GF-D8 (cell line): Measurements from ENCODE around the gene SAMD3.
"Not testable (repeated sequence)": the region's sequence is repeated elsewhere in the genome, so short reads cannot be mapped to it uniquely, and the experiment has no call there.

Experiments
- DNase-seq: peaks from one replicate; lab custom pipeline; 2025; lab: John Stamatoyannopoulos, UW

Gene SAMD3, protein sequence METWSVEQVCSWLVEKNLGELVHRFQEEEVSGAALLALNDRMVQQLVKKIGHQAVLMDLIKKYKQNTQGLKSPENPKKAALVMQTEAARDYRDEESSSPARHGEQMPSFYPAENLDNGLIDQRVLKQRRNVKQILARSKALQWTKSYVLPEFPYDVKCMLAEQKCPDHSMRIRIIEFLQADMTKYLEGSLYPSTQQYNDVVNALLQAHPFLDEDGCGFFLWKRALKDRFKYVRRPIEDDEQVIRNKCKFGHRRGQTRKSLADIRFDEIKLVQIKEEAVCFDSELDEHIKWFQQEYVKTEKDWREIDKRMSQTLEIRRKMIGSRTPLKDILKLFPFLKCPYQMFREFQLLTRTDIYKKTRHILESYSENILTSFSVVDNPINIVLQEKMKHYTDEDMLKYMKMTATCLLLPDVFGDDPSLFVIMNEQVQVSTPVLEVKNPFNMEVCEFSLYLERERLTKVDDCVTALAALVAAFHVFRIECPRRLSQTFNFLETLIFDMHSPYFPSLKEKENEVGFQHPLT

DNA sequence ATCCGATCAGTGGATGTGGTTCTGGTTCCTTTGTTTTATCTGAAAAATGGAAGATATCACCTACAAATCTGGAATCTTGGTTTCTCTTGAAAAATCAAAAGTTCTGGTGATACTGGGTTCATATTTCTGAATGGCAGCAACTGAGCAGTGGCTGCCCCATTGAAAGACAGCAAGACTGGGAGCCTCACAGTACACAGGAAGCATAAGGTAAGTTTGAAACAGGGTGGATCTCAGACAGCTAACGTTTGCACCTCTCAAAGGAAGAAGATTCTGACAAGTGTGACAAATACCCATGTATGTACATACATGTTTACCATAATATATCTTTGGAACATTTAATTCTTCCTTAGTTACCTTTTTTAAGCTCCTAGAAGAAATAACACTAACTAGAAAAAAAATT lies at the start of gene SAMD3:
Gene SAMD3, minus strand, starts transcription at position 177 of the 400 bp plus-strand sequence. CDS start 7,678 bp downstream, outside the sequence.
- no peak for DNase-seq

DNA sequence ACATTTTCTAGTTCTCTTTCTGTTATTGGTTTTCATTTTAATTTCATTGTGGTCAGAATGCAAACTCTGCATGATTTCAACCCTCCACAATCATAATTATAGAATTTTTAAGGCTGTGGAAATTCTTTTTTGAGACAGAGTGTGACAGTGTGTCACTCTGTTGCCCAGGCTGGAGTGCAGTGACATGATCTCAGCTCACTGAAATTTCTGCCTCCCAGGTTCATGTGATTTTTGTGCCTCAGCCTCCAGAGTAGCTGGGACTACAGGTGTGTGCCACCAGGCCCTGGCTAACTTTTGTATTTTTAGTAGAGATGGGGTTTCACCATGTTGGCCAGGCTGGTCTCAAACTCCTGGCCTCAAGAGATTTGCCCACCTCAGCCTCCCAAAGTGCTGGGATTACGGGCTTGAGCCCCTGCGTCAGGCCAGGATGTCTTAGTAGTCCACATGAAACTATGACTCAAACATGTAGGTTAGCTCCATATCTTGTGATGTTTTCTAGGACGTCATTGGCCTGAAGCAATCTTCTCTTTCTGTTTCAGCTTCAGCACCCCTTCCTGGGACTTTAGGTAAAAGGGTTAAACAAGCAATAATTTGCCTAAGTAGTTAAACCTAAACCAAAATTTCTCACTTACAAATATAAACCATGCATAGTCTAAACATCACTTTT lies 47.4 kb upstream of the SAMD3 start:
- DNase-seq = no peak

DNA sequence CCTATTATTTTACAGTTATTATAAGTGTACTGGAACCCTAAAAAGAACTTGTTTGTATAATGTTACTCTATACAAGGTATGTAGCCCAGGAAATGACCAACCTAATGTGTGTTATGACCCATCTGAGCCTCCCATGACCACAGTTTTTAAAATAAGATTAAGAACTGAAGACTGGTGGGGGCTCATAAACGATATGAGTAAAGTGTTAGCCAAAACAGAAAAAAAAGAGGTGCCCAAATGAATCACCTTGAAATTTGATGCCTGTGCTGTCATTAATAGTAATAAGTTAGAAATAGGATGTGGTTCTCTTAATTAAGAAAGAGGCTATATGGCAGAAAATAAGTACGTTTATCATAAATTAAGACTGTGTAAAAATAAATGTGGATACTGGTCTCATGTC lies 42.8 kb upstream of the SAMD3 start:
- DNase-seq = not testable (repeated sequence)

DNA sequence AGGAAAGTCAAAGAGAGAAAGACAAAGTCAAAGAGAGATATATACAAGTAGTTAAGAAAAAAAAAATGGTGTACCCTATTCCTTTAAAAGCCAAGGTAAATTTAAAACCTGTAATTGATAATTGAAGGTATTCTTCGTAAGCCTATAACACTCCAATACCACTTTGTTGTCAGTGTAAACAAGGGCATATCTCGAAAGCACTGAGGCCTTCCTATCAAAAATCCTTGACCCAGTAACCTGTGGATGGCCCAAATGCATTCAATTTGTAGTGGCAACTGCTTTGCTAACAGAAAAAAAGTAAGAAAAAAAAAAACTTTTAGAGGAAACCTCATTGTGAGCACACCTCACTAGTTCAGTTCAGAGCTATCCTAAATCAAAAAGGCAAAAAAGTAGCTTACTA lies 39.3 kb upstream of the SAMD3 start:
- no peak for DNase-seq

DNA sequence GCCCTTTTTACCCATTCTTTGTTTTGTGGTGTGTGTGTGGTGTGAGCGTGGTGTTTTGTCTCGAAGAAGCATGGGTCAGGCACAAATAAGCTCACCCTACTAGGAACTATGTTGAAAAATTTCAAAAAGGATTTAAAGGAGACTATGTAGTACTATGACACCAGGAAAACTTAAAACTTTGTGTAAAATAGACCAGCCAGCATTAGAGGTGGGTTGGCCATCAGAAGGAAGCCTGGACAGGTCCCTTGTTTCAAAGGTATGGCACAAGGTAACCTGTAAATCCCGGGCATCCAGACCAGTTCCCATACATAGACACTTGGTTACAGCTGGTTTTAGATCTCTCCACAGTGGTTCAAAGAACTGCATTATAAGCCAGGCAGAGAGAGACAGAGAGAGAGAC lies 38.8 kb upstream of the SAMD3 start:
- not testable (repeated sequence) for DNase-seq

DNA sequence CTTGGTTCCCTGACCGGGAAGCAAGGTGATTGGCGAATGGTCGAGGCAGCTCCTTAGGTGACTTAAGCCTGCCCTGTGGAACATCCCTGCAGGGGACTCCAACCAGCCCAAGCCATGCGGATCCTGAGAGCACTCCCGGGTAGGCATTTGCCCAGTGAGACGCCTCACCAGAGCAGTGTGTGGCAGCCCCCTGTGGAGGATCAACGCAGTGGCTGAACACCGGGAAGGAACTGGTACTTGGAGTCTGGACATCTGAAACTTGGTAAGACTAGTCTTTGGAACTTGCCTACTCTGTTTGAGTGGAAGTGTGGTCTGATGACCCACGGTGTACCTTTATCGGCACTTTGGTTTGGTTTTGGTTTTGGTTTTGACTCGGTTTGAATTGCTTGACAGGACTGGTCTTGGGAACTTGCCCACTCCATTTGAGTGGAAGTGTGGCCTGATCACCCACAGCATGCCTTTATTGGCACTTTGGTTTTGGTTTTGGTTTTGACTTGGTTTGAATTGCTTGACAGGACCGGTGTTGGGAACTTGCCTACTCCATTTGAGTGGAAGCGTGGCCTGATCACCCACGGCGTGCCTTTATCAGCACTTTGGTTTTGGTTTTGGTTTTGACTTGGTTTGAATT lies 38.0 kb upstream of the SAMD3 start:
- not testable (repeated sequence) for DNase-seq

DNA sequence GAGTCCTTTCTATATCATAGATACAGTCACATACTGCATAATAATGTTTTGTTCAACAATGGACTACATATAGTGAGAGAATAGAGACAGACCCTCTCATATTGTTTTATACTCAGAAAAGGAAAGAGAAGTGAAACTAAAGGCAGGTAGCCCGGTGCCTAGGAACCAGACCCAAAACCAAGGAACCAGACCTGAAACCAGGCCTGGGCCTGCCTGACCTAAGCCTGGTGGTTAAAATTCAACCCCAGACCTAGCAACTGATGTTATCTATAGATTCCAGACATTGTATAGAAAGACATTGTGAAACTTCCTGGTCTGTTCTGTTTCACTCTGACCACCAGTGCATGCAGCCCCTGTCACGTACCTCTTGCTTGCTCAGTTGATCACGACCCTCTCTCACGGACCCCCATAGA lies 37.3 kb upstream of the SAMD3 start:
- DNase-seq = not testable (repeated sequence)

DNA sequence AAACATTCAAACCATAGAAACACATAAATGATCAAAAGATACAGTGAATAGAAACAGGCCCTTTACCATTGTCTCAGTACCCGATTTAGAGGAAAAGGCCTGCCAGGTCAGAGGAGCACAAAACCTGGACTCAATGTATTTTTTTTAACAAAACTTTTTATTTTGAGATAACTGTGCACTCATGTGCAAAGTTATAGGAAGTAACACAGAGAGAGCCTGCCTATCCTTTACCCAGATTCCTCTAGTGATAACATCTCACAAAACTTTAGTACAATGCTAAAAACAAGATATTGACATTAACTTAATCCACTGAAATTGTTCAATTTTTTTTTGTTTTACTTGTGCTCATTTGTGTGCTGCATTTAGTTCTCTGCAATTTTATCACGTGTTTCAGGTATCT lies 36.8 kb upstream of the SAMD3 start:
- DNase-seq = no peak

DNA sequence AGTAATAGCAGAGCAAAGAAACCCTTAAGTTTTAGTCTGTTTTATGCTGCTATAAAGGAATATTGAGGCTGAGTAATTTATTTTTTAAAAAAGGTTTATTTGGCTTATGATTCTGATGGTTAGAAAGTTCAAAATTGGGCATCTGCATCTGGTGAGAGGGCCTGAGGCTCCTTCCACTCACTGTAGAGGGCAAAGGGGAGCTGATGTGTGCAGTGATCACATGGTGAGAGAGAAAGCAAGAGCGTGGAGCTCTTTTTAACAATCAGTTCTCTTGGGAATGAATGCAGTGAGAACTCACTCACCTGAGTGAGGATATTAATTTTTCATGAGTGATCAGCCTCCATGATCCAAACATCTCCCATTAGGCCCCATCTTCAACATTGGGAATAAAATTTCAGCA lies 36.4 kb upstream of the SAMD3 start:
- no peak for DNase-seq

DNA sequence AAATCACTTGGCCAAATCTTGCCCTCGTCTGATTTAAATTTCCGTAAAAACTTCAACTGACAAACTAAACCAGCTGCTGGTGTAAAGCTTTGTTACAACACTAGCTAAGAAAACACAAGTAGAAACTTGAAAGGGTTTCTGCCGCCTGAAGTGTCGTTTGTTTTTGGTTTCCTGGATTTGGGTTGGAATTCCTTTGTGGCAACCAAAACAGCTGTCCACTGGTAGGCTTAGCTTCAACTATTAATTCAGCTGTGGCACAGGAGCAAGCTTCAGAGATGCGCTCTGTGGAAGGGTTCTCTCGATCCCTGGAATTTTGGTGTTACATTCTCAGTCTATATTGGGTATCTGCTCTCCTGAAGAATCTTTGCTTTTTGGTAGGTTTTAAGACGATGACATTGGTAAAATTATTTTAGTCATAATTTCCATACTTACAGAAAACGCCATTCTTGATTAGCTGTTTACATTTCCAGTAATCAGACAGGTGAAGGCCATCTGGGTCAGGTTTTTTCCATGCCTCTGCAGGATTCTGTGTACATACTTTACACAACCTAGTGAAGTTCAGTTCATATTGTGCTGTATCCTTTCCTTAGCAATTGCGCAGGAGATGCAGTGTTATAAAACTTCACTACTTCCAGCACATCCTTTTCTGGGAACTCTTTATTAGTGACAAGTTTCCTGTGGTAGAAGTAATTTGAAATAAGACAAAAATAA lies 29.9 kb upstream of the SAMD3 start:
- no peak for DNase-seq

DNA sequence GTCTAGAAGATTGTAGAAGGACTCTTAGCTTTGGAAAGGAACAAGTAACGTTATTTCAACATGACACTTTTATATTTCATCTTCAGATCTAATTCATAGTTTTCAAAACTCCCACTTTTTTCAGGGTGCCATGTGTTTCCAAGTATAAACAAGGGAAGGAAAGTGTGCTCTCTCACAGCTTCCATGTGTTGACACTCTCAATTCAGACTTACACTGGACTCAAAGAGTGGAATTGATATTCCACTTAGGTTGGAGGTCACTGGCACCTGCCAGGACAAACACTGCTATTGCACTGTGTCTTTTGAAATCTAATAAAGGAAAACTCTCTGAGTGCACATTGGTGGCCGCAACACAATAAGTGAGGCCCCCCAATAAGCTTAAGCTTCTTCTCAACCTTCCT lies 22.5 kb upstream of the SAMD3 start:
- no peak for DNase-seq

DNA sequence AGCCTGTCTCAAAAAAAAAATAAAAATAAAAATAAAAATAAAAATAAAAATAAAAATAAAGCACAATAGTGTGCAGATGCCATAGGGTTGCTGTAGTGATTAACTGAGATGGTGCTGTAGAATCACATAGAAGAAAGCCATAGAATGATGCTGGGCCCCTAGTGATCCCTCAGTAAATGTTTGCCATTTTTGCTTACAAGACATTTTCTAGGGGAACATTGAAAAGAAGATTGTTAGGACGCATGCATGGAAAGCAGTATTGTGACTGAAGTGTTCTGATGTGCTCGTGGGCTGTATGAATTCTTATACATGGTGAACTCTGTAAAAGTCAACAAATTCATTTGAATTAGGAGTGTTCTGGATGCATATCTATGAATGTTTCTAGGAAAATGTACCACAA lies 22.0 kb upstream of the SAMD3 start:
- DNase-seq = no peak

DNA sequence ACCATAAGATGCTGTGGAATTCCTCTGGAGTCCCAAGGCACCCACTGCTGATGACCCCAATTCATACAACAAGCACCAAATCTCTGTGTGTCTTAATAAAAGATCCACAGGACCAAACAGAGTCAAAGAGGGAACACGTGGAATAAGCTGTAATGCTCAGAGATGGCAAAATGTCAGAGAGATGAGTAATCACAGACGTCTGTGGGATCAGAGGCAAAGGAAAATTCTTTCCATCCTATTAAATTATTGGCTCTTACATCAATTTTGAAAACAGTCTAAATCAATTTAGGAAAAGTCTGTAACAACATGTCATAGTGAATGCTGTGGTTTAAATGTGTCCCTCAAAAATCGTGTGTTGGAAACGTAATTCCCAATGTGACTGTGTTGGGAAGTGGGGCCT lies 17.5 kb upstream of the SAMD3 start:
- DNase-seq = no peak

DNA sequence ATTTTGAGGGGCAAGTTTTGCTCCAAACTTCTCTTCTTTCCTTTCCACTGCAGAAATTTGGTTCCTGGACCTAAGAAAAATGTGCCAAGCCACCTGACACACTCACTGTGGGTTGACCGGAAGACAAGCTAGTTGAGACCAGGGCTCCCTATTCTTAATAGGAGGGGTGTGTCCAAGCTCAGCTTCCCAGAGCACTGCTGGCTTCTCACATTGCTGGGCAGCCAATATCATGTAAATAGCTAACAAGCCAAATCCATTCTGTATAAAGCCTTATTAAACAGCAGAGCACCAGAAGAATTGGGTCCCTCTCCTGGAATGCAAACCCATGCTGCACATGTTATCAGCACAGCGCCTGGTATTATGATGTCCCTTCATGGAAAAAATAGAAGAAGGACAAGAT lies 17.0 kb upstream of the SAMD3 start:
- no peak for DNase-seq

DNA sequence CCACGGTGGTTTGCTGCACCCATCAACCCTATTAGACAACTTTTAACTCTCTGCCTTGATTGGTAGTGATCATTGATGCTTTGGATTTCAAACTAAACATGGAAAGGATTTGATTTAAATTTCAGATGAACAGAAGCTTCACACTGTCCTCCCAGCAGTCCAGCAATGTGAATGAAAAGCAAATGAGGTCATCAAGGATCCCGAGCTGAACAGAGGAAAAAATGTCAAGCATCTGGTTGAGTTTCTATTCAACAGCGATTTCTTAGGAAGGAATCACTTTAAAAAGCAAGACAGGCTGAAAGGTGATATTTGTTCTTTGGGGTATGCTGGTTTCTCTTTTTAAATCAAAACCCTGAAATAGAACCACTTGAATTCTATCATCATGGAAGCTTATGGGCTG lies 10.6 kb upstream of the SAMD3 start:
- DNase-seq = no peak

DNA sequence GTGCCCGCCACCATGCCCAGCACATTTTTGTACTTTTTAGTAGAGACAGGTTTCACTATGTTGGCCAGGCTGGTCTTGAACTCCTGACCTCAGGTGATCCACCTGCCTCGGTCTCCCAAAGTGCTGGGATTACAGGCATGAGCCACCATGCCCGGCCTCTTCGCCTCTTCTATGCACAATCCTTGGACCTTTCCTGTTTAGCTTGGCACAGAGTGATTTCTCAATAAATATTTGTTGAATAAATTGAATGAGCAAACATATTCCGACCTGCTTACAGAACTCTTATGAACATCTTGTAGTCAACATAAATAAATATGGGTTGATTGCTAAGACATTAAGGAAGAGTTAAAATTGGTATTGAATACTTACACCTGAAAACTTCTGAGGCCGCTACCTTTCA lies 7.8 kb upstream of the SAMD3 start:
- DNase-seq = not testable (repeated sequence)

DNA sequence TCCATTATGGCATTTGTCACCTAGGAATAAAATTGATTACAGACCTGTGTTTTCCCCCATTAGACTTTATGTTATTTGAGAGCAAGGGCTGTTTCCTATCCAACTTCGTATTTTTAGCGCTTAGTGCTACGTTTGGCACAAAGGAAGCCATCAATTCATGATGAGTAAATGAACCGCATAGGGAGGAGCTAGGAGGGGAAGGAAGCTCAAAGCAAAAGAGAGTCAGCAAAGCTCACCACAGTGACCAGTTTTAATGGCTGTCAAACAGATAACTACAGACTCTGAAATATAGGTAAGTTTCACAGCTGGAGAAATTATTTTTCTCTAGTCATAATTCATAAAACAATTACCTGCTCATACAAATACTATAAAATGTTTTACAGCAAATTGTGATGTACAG lies 6.9 kb upstream of the SAMD3 start:
- DNase-seq = no peak

DNA sequence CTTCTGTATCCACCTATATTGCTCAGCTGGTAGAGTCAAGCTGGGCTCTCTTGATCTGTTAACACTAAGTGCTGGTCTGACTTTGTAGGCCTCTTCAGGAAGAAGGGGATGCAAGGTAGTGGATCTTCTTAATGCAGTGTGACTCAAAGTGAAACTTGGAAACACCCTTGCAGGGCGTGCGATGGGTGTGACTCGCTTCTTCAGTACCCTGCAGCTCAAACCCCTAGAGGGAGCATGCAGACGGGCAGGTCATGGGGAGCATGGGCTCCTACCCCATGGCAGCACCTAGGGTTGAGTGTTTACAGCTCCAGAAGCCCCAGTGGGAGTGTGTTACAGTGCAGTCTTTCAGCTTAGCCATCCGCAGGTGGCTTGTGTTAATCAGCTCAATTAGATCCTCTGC lies 757 bp upstream of the SAMD3 start:
- DNase-seq = no peak

DNA sequence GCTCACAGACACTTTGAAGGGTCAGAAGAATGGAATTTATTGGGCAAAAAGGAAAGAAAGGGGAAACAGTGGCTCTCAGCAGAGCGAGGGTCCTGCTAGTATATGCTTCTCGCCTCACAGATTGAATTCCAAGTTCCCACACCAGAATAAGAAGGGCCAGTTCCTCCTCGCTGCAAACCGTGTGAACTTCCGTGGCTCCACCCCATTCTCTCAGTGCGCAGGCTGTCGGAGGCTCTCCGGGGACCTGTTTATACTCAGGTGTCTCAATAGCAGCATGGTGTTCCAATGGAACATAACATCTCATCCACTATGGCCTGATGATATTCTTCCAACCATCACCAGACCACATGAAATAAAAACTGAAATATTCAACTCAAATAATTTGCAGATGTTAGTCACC lies 4.6 kb downstream of the SAMD3 start:
- DNase-seq = no peak

DNA sequence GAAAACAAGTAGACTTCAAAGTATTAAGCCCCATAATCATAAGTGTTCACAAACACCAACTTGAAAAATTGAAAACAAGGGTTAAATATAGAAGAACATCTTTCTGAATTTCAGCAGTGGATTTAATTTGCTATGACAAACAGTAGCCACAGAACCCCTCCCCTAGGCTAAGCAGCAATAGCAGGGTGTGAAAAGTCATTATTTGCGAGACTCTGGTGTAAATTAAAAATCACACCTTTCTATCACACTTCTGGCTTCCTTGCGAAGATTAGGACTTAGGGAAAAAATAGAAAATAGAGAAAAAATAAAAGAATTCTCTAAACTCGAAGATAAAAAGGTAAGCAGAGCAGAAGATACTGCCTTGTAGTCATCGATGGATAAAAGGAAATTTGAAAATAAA lies 6.1 kb downstream of the SAMD3 start:
- DNase-seq = no peak

DNA sequence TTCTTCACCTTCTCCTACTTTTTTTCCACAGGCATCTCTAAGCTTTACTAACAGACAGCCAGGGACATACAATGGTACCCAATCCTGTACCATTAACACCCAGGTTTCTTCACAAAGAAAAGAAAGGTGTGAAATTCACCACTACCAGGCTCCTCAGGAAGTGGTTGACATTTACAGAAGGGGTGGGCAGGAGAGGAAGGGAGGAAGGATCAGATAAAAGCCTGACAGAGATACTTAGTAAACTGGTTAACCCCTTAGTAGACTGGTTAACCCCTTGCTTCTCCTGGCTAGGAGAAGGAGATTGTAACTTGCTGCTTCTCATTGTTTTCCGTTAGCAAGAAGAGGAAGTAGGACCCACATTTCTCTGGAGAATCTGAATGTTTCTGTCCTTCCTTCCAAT lies 7.2 kb downstream of the SAMD3 start:
- no peak for DNase-seq

DNA sequence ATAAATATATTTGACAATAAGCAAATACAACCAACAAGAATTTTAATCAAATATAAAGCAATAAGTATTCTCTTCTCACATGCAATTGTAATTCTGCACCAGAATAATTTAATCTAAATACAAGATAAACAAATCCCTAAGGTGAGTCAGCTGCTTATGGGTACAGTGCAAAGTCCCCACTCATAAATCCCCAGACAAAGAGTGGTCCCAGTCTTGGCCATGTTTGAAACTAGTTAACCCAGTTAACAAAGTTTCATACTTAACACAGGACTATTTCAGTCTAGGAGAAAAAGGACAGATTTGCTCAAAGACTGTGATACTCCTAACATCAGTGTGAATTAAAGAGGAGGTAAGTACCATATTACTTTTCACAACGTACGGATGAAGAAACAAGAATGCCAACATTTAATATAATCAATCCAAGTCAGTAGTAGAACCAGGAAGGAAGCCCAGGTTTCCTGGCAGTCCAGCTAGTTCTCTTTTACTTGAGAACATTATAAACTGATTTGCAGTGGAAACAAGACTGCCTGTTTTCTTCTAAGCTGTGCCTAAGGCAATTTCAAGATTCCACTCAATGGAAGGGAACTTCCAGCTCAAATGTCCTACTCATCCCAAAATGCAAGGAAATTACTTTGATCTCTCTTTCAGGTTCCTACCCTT lies 10.4 kb downstream of the SAMD3 start:
- no peak for DNase-seq
